SK-N-SH treated with all-trans-retinoic acid at 6 μM for 48 hours (cell line): ENCODE data around the gene DPP9.

ENCODE experiments used
- BACH2 ChIP-seq: fragments of 250-450 bp; sonication (Bioruptor Pico); IDR thresholded peaks from 2 replicates; pipeline ENCODE4 v1.9.0; 2021; ENCODE audit warnings: mild to moderate bottlenecking, borderline replicate concordance
- ESRRG ChIP-seq: fragments of 250-450 bp; sonication (Bioruptor Pico); IDR thresholded peaks from 2 replicates; pipeline ENCODE4 v1.6.1; 2021; ENCODE audit warnings: mild to moderate bottlenecking
- PATZ1 ChIP-seq: fragments of 250-450 bp; sonication (Bioruptor Pico); IDR thresholded peaks from 2 replicates; pipeline ENCODE4 v1.8.0; 2020; ENCODE audit warnings: mild to moderate bottlenecking, moderate library complexity, borderline replicate concordance
- PPARA ChIP-seq: fragments of 250-450 bp; sonication (Bioruptor Pico); IDR thresholded peaks from 2 replicates; pipeline ENCODE4 v1.5.0; 2020; ENCODE audit warnings: mild to moderate bottlenecking, borderline replicate concordance
- RARB ChIP-seq: fragments of 250-450 bp; sonication (Bioruptor Pico); IDR thresholded peaks from 2 replicates; pipeline ENCODE4 v1.8.0; 2021; ENCODE audit warnings: mild to moderate bottlenecking, moderate library complexity
- ZNF565 ChIP-seq: fragments of 450-650 bp; formaldehyde crosslinking; conservative IDR thresholded peaks from 2 replicates; pipeline ENCODE4 v1.5.0; 2020; ENCODE audit warnings: low read depth, mild to moderate bottlenecking, moderate library complexity
- TF ChIP-seq, protein P1 (sequence below): fragments of 250-450 bp; sonication (Bioruptor Pico); IDR thresholded peaks from 2 replicates; pipeline ENCODE4 v1.5.0; 2020; ENCODE audit warnings: mild to moderate bottlenecking, moderate library complexity

GRCh38 chr19:4662812-4663211 lies 60.8 kb downstream of the DPP9 start:
- TF ChIP-seq PATZ1 (CRISPR knock-in tag) (no peak), RARB (CRISPR knock-in tag) (no peak), ZNF565 (CRISPR knock-in tag) (no peak), ESRRG (no peak), PPARA (CRISPR knock-in tag) (no peak), BACH2 (no peak)
- TF ChIP-seq, protein P1, sequence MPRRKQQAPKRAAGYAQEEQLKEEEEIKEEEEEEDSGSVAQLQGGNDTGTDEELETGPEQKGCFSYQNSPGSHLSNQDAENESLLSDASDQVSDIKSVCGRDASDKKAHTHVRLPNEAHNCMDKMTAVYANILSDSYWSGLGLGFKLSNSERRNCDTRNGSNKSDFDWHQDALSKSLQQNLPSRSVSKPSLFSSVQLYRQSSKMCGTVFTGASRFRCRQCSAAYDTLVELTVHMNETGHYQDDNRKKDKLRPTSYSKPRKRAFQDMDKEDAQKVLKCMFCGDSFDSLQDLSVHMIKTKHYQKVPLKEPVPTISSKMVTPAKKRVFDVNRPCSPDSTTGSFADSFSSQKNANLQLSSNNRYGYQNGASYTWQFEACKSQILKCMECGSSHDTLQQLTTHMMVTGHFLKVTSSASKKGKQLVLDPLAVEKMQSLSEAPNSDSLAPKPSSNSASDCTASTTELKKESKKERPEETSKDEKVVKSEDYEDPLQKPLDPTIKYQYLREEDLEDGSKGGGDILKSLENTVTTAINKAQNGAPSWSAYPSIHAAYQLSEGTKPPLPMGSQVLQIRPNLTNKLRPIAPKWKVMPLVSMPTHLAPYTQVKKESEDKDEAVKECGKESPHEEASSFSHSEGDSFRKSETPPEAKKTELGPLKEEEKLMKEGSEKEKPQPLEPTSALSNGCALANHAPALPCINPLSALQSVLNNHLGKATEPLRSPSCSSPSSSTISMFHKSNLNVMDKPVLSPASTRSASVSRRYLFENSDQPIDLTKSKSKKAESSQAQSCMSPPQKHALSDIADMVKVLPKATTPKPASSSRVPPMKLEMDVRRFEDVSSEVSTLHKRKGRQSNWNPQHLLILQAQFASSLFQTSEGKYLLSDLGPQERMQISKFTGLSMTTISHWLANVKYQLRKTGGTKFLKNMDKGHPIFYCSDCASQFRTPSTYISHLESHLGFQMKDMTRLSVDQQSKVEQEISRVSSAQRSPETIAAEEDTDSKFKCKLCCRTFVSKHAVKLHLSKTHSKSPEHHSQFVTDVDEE (CRISPR knock-in tag), result no peak
